HG03469 (cell line): ENCODE results near the gene ACTR1A.
"Not testable (repeated sequence)": the region's sequence is repeated elsewhere in the genome, so short reads cannot be mapped to it uniquely, and the experiment has no call there.

Source experiments
- ATAC-seq: cut with Tn5 transposase; IDR thresholded peaks from one replicate; pipeline ENCODE4 v1.9.1; 2021; ENCODE audit warnings: mild to moderate bottlenecking, moderate library complexity, moderate number of reproducible peaks; ENCODE audit not compliant: unreplicated experiment

Gene ACTR1A

GRCh38 chr10:102457591-102458150 lies 44.8 kb downstream of the ACTR1A start:
- no peak for ATAC-seq

GRCh38 chr10:102455893-102456471 lies 46.5 kb downstream of the ACTR1A start:
- ATAC-seq, result no peak

- ATAC-seq, result not testable (repeated sequence)
These were observed 47.6 kb downstream of the ACTR1A start for GRCh38 chr10:102454662-102455487.

- no peak for ATAC-seq
These were observed 49.0 kb downstream of the ACTR1A start for GRCh38 chr10:102453502-102453901.

GRCh38 chr10:102452672-102453340 lies 49.7 kb downstream of the ACTR1A start:
- ATAC-seq, result no peak

GRCh38 chr10:102451105-102451969 lies 51.2 kb downstream of the ACTR1A start, which contains the start of gene C10orf95:
C10orf95 (minus strand) TSS chr10:102451543; CDS start chr10:102451093, 450 bp downstream.
- no peak for ATAC-seq

GRCh38 chr10:102450374-102451104 lies 52.0 kb downstream of the ACTR1A start:
- ATAC-seq, result peak; percentile 84

- no peak for ATAC-seq
These were observed 52.5 kb downstream of the ACTR1A start for GRCh38 chr10:102450124-102450373.

GRCh38 chr10:102449321-102450123 lies 53.0 kb downstream of the ACTR1A start:
- no peak for ATAC-seq

- ATAC-seq, result no peak
These were observed 57.7 kb downstream of the ACTR1A start for GRCh38 chr10:102444851-102445250.

- no peak for ATAC-seq
These were observed 64.1 kb downstream of the ACTR1A start for GRCh38 chr10:102438374-102438773.

GRCh38 chr10:102437515-102437914 lies 65.0 kb downstream of the ACTR1A start:
- no peak for ATAC-seq

- no peak for ATAC-seq
These were observed 66.2 kb downstream of the ACTR1A start for GRCh38 chr10:102436312-102436711.

- ATAC-seq, result no peak
These were observed 66.8 kb downstream of the ACTR1A start for GRCh38 chr10:102435529-102436233.

GRCh38 chr10:102435133-102435497 lies 67.4 kb downstream of the ACTR1A start:
- ATAC-seq, result no peak

- ATAC-seq, result no peak
These were observed 67.9 kb downstream of the ACTR1A start for GRCh38 chr10:102434394-102435132.

- no peak for ATAC-seq
These were observed 68.9 kb downstream of the ACTR1A start for GRCh38 chr10:102433619-102434046.
